Activated CD4-positive, CD25-positive, alpha-beta regulatory T cell treated with anti-CD3 and anti-CD28 coated beads, Interleukin-2, amount 50 U/mL, for 72 hours (primary cell): ENCODE measurements around the gene HHAT.

Source experiments
- DNase-seq: peaks from one replicate; pipeline ENCODE4 v3.0.0; 2021

Gene HHAT

DNA sequence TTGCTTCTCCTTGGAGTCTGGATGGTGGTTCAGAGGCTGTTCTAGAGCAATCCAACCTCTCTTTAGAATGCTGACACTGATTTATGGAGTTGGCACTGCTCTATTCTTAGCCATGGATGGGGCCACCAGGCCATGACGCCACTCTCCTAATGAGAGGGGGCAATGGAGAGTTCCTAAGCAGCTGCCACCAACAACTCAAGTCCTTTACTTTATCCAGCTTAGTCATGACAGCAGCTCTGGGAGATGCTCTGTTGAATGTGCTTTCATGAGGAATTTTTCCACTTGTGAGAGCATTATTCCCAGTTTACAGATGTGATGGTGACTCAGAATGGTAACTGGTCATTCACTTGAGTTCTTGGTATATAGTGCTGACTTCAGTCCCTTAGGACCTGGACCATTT, 366.3 kb downstream of the HHAT start:
- DNase-seq: no peak

DNA sequence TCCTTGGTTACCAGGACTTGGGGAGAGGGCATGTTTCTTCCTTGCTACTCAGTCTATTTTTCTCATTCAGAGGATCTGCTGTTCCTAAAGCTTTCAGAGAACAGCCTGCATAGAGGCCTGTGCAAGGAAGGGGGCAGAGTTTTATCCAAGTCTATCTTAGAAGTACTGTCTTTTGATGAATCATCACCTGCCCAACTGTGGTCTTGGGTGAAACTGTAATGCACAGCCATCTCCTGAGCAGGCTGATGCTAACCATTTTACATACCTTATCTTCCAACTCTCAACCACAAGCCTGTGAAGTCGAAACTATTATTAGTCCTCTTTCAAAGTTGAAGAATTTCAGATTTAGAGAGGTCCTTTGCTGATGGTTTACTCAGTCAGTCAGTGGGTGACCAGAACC, 368.0 kb downstream of the HHAT start:
- DNase-seq: no peak

DNA sequence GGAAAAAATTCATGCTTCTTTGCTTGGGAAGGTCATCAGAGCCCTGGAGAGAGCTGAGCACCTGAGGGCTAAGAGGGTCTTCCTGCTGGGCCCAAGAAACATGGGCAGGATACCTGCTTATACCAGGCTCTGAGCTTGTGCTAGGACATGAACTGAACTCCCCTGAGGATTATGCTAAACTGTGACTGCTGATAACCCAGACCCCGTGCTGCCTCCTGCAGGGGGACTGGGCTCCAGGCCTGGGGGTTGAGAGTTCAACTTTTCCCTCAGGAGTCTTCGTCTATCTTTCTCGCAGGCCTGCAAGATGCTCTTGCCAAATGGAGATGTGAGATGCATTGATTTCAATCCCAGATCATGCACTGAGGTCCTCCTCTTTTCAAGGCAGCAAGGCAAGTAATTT, 368.5 kb downstream of the HHAT start:
- DNase-seq: no peak

DNA sequence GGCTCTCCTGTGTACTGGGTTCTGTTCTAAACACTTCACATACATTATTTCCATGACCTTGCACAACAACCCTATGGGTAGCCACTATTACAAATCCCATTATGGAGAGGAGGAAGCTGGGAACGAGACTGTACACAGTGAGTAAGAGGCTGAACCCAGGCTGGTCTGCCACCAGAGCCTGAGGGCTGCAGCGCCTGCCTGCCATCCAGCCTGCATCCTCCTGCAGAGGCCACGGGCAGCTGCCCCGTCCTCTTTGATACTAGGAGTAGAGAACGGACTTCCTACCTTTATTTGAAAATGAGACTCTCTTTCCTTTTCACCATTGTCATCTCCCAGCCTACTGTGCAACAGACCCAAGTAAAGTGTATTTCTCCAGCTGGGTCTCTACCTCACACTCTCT, 370.0 kb downstream of the HHAT start:
- no peak for DNase-seq

DNA sequence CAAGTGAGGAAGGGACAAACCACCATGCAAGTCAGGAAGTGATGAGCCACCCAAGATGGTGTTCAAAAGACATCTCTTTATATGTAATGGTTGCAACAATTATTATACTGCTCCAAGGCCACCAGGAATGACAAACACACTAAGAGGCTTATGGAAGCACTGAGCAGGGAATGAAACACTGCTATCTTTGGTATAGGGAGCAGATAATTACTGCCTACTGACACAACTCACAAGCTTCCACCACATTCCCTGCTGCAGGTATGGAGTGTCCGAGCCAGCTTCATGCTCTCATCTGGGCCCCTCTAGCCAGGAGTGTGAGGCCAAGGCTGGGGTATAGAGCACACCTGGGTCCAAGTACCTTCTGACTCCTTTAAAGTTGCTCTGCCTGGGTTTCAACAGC, 371.4 kb downstream of the HHAT start:
- DNase-seq: no peak

DNA sequence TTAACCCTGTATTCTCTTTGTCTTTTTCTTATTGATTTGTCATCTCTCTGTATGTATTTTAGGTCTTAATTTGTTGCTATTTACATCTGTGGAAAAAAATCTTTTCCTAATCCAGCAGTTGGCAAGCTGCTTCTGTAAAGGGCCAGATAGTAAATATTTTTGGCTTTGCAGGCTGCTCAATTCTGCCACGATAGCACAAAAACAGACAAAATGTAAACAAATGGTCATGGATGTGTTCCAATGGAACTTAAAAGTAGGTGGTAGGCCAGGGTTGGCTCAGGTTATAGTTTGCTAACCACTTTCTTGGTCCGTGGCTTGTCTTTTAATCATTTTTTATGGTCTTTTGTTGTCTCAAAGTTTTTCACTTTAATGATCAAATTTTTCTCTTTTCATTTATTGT, 371.8 kb downstream of the HHAT start:
- no peak for DNase-seq

DNA sequence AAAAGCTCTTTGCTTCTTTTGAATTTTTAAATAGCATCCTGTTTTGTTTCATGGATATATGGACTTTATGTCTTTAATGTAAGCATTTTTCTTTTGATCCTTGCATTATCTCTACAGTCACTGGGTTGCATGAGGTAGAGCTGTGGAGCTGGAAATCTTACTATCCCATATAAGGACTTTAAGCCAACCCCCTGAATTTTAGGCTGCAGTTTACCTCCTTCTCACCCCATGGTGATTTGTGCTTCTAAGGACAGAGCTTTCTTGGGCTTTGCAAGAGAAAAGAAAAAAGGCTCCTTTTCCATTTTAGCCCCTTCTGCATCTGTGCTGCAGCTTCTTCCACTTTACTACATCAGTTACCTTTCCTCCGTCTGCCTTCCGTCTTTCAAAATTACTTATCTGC, 373.8 kb downstream of the HHAT start:
- DNase-seq: no peak

DNA sequence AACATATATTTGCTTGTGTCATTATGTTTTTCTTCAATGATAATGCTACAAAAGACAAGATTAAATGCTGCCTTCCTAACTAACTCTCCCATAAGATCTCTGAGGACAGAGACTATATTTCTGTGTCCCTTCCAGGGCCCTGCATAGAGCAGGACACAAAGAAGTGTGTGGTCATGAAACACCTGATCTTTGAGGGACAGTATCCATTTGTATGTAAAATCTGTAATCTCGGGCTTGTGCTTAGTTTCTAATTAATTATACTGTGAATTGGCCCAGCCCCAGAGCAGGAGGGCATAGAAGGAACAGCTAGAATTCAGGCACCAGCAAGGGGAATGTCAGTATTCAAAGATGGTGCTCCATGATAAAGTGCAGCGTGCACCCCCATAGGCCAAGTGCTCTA, 374.9 kb downstream of the HHAT start:
- no peak for DNase-seq

DNA sequence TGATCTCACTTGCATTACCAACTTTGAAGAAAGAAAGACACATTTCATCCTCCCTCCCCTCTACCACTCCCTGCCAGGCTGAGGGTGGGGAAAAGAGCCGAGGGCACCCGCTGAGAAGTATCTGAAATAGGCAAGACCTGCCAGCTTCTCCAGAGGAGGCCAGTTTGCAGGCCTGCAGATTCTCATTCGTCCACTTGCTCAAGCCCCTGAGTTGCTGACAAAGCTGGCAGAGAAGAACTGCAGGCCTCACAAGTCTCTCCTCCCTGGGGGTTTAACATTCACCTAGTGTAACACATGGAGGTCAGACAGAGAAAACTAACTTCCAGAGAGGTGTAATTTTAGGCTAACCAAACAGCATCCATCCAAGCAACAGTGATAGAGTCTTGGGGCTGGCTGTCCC, 376.4 kb downstream of the HHAT start:
- no peak for DNase-seq

DNA sequence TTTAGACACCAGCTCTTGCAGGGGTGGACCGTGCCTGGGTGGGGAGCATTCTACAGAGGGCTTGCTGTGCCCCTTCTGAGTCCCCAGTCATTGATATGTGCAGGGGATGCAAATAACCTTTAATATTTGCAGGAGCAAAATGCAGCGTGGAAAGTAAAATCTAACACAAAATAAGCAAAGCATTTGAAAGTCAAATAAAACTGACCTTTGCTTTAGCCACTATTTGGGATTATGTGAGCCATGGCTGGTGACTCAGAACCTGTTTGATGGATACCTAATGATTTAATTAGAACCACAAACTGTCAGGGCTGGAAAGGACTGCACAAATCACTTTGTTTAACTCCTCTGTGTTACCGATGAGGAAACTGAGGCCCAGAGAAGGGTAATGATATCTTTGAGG, 377.5 kb downstream of the HHAT start:
- DNase-seq: no peak

DNA sequence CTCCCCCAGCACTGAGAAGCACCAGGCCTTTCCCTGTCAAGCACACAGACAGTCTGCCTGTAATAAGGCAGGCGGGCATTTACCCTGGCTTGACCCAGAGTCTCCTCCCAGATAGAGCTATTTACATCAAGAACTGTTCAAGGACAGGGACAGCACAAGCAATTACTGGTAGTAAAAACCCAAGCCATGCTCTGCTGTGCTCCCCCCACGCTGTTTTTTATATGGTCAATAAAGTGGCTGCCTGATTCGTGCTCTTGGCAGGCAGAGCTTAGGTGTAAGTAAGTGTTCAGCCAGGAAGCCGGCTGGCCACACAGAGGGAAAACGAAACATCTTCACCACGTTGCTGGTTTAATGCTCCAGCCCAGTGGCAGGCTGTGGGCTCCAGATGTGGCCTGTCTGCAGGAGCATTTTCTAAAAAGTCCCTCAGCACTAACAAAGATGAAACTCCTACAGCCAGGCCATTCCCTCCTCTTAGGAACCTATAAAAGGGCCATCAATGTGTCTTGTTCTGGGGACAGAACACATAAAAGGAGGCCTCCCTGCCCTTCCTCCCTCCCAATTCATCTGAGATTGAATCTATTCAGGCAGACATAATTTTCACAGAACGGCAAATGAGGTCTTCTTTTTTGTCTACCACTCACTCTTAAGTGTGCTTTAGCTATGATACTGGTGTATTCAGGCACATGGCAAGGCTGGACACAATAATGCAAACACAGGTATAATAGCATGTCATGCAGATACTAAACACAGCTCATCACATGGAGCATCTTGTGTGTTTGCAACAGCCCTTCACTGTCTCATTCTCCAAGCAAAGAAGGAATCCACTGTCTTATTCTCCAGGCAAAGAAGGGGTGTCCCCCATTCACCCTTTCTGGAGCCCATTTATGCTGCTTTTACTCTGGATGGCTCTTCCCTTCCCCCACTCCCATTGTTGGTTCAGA, 378.9 kb downstream of the HHAT start:
- DNase-seq: no peak

DNA sequence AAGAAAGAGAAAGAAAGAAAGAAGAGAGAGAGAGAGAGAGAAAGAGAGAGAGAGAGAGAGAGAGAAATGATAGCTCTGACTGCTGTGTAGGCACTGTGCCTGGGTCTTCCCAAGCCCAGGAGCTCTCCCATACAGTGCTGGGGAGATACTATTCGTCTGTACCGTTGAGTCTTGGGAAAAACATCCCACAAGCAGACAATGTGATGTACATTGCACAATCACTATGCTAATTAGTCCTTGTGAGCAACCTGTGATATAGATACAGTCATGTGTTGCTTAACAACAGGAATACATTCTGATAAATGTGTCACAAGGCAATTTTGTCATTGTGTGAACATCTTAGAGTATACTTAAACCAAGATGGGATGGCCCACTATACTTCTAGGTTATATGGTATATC, 381.0 kb downstream of the HHAT start:
- DNase-seq: no peak

DNA sequence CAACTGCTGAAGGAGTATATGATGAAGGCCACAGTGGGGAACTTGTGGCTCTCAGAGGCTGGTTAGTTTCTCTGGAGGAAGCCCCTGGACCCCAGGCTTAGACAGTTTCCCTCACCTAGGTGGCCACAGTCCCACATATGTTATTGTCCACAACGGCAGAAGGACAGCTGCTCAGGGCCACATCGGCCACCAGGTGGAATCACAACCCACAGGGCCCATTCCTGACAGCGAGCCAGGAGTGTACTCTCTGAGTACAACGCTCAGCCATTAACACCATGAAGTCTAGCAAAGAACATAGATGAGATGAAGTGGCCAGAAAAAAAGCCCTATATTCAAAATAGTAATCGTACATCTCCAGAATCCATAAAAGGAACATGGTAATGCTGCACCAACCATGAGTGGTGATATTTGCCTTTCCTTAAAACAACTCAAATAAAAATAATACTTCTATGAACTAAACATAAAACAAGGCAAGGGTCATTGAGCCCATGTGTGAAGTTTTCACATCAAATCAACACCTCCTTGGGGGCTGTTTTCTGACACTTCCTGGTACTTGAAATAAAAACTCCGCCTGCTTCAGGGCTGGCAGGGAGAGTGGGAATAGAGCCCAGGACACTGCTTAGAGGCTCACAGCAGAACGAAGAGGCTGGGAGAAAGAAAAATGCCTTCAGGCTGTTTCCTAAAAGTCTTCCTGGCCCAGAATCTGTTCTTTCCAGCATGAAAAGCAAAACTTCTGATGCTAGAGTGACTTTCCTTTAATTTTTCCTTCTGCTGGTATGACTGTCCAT, 383.3 kb downstream of the HHAT start:
- no peak for DNase-seq

DNA sequence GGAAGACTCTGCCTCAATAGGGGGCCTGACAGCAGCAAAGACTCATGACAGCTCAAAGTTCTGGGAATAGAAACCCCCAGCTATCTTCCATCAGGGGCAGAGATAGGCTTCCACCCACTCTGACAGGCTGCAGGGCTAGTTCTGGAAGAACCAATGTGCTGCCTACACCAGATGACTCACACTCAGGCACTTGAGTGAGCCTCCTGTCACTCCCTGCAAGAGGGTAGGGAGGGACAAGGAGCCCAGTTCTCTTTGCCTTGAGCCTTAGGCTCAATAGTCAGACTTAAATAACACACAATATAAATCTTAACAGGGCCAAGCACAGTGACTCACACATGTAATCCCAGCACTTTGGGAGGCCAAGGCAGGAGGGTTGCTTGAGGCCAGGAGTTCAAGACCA, 386.4 kb downstream of the HHAT start:
- no peak for DNase-seq

DNA sequence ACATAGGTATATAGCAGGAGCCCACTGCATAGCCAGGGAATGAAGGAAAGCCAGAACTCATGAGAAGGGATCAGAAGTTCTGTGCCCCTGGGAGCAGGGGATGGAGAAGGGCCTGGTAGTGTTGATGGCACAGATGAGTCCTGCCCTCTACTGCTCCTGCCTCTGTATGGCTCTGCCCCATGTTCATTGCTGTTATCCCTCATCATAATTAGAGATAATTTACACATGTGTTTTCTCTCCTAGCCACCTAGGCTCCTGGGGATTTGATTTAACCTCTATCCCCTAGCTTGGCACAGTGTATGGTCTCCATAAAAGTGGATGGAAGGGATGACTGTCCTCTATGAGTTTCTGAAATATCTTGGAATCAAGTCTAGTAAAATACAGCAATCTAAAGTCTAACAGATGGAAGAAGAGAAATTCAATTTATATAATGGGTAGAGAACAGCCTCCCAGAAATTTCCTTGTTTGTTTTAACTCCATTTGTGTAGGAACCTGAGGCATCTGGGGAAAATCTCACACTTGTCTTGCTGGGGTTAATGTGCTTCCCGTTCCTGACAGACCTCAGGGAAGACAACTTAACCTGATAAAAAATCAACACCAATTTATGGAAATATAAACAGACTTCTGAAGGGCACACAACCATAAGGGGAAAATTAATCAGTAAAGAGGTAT, 393.8 kb downstream of the HHAT start:
- DNase-seq: no peak

DNA sequence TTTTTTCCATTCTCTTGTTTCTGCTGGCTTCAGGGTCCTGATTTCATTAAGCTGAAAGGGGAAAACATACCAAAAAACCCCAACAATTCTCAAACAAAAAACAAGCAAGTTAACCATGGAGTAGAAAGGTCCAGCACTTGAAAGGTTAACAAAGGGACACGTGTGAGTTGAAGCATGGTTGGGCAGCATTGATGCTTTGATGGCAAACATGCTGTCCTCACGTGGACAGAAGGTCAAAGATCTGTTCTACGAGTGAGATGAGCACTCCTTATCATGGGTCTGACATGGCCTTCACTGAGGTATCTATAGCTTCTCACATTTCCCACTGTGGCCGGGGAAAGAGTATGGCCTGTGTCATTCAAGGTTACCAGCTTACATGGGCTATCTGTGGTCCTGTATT, 394.9 kb downstream of the HHAT start:
- no peak for DNase-seq

DNA sequence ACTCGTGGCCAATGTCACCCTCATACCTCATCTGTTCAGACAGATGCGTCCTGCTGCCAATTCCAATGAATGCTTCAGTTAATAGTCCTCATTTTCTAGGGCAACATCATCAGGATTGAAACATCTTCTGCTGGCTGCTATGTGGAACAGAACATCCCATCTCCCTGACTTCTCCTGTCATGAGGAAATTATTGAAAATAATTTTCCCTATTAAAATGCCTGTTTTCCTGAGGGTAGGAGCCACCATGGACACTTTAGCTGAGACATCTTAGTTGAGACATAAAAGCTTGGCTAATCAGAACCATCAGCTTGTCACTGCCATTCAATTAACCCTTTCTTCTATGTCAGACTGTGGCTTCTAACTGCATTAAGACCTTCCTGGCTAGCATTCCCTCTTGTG, 396.1 kb downstream of the HHAT start:
- no peak for DNase-seq
